ENCODE measurements around the gene NKX2-8.
A peak's percentile ranks its signal among the peaks of the same experiment; 100 is the strongest.

DNA sequence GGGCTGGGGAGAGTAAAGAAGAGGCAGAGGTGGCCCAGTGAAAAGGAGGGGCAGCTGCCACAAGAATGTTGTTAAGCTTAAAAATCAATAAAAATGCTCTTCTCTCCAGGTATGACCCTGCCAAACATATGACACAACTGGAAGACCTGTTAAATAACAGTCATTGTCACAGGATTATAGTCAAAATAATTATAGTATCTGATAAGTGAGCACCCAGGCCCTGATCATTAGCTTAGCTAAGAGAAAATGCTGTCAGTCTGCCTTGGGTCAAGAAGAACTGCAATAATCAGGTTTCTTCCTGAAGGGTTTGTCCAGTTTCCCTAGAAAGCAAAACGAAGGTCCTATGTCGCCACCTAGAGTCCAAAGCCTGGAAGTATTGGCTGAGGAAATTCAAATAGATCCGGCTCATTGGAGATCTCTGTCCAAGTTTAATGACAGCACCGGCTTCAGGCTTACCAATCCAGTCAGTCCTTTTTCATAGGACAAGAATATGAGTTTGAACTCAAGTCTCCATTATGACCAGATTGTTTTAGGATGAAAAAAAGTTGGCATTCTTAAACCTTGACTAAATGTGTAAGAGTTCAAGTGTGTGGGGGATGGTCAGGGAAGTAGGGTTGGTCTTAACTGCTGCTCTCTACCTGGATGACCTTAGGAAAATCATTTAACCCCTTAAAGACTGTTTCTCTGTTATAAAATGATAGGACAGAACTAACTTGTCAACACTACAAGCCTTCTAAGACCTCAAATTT, 22.5 kb upstream of the NKX2-8 start:
- TF ChIP-seq, protein P1, sequence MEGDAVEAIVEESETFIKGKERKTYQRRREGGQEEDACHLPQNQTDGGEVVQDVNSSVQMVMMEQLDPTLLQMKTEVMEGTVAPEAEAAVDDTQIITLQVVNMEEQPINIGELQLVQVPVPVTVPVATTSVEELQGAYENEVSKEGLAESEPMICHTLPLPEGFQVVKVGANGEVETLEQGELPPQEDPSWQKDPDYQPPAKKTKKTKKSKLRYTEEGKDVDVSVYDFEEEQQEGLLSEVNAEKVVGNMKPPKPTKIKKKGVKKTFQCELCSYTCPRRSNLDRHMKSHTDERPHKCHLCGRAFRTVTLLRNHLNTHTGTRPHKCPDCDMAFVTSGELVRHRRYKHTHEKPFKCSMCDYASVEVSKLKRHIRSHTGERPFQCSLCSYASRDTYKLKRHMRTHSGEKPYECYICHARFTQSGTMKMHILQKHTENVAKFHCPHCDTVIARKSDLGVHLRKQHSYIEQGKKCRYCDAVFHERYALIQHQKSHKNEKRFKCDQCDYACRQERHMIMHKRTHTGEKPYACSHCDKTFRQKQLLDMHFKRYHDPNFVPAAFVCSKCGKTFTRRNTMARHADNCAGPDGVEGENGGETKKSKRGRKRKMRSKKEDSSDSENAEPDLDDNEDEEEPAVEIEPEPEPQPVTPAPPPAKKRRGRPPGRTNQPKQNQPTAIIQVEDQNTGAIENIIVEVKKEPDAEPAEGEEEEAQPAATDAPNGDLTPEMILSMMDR (IDR thresholded peaks at IDR 0.05; ENCODE audit: insufficient read depth, low read depth, low read length) = peak; percentile 90
- TF ChIP-seq EZH2 (IDR thresholded peaks at IDR 0.05; ENCODE audit: insufficient read depth, low read length) = no peak

Measured in astrocyte (in vitro differentiated cells and primary cell).